Measurements from ENCODE around the gene CISD1.
A peak's percentile ranks its signal among the peaks of the same experiment; 100 is the strongest.
"Not testable (repeated sequence)": the region's sequence is repeated elsewhere in the genome, so short reads cannot be mapped to it uniquely, and the experiment has no call there.

Gene CISD1

GRCh38 chr10:58268946-58269781, at the start of gene CISD1:
Gene CISD1 (plus strand): TSS chr10:58269162. CDS start chr10:58269274, 112 bp downstream.
- DNase-seq: peak; percentile 98

DNA sequence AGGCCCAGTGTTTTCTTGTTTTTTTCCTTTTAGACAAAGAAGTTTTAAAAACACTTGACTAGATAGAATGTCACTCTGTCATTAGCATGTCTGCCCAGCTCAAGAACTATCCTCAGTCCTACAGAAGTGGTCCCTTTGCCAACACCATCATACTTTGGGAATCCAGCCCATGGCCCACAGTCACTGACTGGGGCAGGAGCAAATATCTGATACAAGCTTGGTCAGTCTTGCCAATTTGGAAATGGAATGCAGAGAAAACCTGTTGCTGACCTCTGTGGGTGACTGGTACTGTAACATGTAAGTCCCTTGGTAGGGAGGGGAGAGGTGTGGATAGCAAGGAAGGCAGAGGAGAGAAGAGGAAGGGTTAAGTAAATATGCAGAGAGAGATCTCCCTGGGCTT, 49.1 kb upstream of the CISD1 start:
- DNase-seq: no peak

DNA sequence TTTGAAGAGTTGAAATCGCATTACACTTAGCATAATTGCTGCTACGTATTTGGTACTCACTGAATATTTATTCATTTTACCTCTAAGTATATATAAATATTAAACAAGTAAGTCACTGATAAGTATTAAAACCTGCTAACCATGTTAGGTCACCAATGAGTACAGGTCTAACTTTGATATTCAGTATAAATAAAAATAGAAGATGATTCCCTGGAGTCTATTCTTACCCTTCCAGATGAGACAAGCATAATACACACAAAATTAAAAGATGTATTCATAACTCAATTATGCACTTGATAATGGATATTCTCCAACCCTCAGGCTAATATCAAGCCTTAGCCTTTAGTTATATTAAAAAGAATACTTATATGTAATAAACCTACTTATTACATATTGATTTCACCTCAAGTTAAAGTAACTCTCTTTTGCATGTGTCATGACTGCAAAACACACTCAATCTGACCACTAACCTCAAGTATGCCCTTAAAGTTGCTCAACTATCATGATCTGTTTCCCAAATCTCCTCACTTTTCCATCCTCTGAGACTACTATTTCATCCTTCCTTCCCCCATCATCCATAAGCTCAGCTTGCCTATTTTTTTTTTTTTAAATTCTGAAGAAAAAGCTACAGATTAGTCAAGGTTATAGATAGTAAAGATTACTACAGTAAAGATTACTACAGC, 48.1 kb upstream of the CISD1 start:
- DNase-seq: no peak

DNA sequence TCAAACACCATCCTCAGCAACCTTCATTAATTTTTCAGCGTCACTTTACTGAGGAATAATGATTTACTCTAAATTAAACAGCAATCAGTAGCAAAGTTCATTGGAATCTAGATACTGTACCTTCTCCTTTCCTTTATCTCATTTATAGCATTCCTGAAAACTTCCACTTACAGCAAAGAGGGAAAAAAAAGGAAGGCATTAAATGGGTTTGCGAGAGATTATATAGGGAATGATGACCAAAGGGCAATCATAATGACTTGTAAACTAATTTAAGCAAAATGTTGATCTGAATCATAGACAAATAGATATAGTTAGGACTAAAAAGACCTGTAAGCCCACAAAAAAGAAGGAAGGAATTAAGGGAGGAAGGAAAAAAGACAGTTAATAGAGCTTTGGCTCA, 43.3 kb upstream of the CISD1 start:
- no peak for DNase-seq

- not testable (repeated sequence) for DNase-seq
These were observed 39.1 kb upstream of the CISD1 start for GRCh38 chr10:58229856-58230255.

- no peak for DNase-seq
These were observed 31.7 kb upstream of the CISD1 start for GRCh38 chr10:58237014-58237834.

- no peak for DNase-seq
These were observed 29.3 kb upstream of the CISD1 start for GRCh38 chr10:58239561-58240169.

- no peak for DNase-seq
These were observed 28.4 kb upstream of the CISD1 start for GRCh38 chr10:58240531-58240930.

DNA sequence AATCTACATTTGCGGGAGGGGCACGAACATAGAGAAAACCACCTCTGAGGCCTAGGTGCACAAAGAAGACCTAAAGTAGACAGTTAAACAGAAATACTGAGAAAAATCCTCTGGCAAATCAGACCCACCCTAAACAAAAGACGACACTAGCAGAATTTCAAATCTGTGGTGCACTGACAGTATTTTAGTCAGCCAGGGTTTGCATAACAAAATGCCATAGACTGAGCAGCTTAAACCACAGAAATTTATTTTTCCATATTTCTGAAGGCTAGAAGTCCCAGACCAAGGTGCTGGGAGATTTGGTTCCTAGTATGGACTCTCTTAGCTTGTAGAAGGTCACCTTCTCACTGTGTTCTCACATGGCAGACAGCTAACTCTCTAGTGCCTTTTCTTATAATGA, 27.6 kb upstream of the CISD1 start:
- DNase-seq: no peak

DNA sequence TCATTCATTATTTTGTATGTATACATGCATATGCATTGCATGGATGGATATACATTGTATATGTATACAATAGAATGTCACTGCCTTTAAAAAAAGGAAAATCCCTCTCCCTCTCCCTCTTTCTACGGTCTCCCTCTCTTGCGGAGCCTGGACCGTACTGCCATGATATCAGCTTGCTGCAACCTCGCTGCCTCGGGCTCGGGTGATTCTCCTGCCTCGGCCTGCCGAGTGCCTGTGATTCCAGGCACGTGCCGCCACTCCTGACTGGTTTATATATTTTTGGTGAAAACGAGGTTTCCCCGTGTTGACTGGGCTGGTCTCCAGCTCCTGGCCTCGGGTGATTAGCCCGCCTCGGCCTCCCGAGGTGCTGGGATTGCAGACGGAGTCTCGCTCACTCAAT, 25.7 kb upstream of the CISD1 start:
- DNase-seq: no peak

GRCh38 chr10:58243801-58244200, 25.2 kb upstream of the CISD1 start:
- not testable (repeated sequence) for DNase-seq

DNA sequence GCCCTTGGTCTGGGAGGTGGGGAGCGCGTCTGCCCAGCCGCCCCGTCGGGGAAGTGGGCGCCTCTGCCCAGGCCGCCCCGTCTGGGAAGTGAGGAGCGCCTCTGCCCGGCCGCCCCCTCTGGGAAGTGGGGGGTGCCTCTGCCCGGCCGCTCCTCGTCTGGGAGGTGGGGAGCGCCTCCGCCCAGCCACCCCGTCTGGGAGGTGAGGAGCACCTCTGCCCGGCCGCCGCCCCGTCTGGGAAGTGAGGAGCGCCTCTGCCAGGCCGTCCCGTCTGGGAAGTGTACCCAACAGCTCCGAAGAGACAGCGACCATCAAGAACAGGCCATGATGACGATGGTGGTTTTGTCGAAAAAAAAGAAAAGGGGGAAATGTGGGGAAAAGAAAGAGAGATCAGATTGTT, 24.7 kb upstream of the CISD1 start:
- DNase-seq: not testable (repeated sequence)

GRCh38 chr10:58244666-58245065, 24.3 kb upstream of the CISD1 start:
- not testable (repeated sequence) for DNase-seq

GRCh38 chr10:58253184-58253583, 15.8 kb upstream of the CISD1 start:
- DNase-seq: no peak

DNA sequence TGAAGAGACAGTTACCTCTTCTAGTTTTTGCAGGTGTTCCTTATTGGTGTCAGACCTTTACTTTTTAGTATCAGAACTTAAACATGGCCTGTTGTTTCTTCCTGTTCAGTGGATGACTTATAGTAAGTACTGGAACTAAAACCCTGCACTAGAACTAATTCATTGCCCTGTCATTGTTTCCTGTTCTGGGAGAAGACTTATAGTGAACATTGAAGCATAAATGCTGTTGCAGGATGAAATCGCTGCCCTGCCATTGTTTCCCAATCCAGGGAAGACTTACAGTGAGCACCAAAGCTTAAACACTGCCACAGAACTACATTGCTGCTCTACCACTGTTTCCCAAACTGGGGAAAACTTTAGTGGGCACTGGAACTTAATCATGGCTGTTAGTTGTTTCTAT, 14.3 kb upstream of the CISD1 start:
- DNase-seq: no peak

DNA sequence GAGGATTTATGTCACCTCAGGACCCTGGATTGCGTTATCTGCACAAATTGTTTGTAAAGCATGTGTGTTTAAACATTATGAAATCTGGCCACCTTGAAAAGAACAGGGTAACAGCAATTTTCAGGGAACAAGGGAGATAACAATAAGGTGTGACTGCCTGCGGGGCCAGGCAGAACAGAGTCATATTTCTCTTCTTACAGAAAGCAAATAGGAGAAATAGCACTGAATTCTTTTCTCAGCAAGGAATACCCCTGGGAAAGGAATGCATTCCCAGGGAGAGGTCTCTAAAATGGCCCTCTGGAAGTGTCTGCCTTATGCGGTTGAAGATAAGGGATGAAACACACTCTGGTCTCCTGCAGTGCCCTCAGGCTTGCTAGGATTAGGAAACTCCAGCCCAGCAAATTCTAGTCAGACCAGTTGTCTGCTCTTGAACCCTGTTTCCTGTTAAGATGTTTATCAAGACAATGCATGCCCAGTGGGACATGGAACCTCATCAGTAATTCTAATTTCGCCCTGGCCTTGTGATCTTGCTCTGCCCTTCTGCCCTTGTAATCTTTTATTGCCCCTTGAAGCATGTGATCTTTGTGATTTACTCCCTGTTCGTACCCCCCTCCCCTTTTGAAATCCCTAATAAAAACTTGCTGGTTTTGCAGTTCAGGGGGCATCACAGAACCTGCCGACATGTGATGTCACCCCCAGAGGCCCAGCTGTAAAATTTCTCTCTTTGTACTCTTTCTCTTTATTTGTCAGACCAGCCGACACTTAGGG, 12.8 kb upstream of the CISD1 start:
- DNase-seq: not testable (repeated sequence)

DNA sequence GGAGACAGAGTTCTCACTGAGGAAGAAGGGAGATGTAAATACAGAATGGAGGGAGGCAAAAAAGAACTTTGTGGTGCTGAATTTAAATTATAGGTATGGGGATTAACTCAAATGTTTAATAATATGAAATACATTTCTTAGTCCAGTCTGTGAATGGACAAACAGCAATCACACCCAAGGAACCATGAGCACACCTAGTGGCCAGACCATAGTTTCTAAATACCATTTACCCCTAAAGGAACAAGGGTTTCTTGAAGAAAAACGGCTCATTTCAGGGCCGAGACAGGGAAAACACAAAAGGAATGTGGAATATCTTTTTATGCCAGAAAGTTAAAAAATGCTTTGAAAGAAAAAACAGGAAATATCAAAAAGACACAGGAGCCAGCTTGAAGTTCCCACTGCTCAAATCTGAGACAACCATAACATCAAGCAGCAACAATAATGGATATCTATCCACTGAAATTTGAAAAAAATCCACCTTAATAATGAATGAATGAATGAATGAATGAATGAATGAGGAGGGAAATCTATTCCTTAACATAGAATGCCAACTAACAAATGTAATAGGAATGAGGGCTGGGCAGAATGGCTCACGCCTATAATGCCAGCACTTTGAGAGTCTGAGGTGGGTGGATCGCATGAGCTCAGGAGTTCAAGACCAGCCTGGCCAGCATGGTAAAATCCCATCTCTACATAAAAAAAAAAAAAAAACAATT, 9.8 kb upstream of the CISD1 start:
- DNase-seq: no peak

DNA sequence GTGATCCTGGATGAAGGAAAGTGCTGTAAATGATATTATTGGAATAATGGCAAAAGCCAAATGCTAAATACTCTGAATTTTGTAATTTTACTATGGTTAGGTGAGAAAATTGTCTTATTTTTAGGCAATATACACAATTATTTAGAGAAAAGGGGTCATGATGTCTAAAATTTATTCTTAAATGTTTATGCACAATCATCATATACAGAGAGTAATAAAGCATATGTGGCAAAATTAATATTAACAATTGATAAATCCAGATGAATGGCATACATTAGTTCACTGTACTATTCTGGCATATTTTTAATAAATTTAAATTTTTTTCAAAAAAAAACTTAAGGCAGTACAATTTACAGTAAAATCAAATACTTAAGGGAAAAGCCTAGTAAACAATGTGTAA, 8.6 kb upstream of the CISD1 start:
- DNase-seq: no peak

GRCh38 chr10:58262766-58263165, 6.2 kb upstream of the CISD1 start:
- DNase-seq: no peak

GRCh38 chr10:58264780-58265179, 4.2 kb upstream of the CISD1 start:
- no peak for DNase-seq

DNA sequence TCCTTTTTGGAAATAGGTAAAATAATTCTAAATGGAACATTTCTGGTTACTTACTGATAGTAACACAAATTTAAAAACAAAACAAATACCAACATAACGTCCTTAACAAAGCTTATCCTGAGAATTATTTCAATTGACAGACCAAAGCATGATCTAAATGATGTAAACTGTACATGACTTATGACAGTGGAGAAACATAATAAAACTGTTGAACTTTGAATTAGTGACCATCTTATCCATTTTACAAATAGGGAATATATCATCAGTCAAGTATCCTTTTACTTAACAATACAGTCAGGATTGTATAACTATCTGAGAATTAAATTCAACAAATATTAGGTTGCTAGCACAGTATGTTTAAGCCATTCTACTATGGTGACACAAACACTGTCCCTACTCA, 3.7 kb upstream of the CISD1 start:
- DNase-seq: no peak
